ENCODE data around the gene GSK3A.

DNA sequence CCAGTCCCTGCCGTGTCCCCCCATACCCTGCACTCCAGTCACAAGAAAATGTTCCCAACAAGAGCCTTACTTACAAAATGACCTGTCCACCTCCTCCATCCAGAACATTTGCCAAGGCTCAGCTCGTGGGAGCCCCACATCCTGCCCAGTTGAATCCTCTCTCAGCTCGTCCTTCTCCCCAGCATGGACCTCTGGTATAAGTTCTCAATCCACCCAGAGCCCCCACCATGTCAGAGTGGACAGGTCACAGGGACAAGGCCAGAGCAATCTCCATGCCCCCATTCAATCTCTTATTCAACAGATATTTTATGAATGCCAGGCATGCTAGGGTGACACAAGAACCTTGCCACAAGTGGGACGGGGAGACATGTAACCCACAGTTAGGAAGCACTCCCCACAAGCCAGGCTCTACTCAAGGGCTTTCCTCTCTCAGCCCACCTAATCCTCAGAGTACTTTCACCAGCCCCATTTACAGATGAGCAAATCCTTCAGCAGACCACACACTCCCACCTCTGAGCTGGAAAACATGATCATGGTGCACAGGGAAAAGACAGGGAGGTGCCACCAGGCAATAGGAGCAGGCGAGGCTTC is 40.0 kb downstream of the GSK3A start:
- TF ChIP-seq, protein P1, sequence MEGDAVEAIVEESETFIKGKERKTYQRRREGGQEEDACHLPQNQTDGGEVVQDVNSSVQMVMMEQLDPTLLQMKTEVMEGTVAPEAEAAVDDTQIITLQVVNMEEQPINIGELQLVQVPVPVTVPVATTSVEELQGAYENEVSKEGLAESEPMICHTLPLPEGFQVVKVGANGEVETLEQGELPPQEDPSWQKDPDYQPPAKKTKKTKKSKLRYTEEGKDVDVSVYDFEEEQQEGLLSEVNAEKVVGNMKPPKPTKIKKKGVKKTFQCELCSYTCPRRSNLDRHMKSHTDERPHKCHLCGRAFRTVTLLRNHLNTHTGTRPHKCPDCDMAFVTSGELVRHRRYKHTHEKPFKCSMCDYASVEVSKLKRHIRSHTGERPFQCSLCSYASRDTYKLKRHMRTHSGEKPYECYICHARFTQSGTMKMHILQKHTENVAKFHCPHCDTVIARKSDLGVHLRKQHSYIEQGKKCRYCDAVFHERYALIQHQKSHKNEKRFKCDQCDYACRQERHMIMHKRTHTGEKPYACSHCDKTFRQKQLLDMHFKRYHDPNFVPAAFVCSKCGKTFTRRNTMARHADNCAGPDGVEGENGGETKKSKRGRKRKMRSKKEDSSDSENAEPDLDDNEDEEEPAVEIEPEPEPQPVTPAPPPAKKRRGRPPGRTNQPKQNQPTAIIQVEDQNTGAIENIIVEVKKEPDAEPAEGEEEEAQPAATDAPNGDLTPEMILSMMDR (IDR thresholded peaks at IDR 0.05): no peak
- TF ChIP-seq, protein P2, sequence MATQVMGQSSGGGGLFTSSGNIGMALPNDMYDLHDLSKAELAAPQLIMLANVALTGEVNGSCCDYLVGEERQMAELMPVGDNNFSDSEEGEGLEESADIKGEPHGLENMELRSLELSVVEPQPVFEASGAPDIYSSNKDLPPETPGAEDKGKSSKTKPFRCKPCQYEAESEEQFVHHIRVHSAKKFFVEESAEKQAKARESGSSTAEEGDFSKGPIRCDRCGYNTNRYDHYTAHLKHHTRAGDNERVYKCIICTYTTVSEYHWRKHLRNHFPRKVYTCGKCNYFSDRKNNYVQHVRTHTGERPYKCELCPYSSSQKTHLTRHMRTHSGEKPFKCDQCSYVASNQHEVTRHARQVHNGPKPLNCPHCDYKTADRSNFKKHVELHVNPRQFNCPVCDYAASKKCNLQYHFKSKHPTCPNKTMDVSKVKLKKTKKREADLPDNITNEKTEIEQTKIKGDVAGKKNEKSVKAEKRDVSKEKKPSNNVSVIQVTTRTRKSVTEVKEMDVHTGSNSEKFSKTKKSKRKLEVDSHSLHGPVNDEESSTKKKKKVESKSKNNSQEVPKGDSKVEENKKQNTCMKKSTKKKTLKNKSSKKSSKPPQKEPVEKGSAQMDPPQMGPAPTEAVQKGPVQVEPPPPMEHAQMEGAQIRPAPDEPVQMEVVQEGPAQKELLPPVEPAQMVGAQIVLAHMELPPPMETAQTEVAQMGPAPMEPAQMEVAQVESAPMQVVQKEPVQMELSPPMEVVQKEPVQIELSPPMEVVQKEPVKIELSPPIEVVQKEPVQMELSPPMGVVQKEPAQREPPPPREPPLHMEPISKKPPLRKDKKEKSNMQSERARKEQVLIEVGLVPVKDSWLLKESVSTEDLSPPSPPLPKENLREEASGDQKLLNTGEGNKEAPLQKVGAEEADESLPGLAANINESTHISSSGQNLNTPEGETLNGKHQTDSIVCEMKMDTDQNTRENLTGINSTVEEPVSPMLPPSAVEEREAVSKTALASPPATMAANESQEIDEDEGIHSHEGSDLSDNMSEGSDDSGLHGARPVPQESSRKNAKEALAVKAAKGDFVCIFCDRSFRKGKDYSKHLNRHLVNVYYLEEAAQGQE (IDR thresholded peaks at IDR 0.05; ENCODE audit: insufficient read depth in 1 of 2, low read depth in 2 of 2, low read length in 1 of 2): no peak
- TF ChIP-seq POLR2AphosphoS5 (IDR thresholded peaks at IDR 0.05; ENCODE audit: low read depth, low read length): no peak
- no peak for TF ChIP-seq TCF7L2 (IDR thresholded peaks at IDR 0.05; ENCODE audit: low read depth, low read length)
- no peak for TF ChIP-seq SIN3A (IDR thresholded peaks at IDR 0.05; ENCODE audit: borderline replicate concordance, insufficient read depth, low read depth, low read length)

All from Panc1 (cell line).